Uterus (tissue), 4 donors: ENCODE data around the gene NPAT. TPM values are rescaled to one million over a fixed set of nuclear protein-coding genes. Genes with fewer than 3 reads are reported as not detected.
A peak's percentile ranks its signal among the peaks of the same experiment; 100 is the strongest.
"Not testable (repeated sequence)": the region's sequence is repeated elsewhere in the genome, so short reads cannot be mapped to it uniquely, and the experiment has no call there.

Experiments
- DNase-seq, 2 donors: peaks; one replicate each; pipeline ENCODE4 v3.0.0-alpha.2; 2019 to 2020
- H3K27ac ChIP-seq, 2 donors: fragments of 200-600 bp; sonication (generic); 1 replicate in 1 of 2; 2 replicates in 1 of 2; pipeline ENCODE4 v1.5.1; 2016 to 2018
- H3K27me3 ChIP-seq, 2 donors: fragments of 200-600 bp; sonication (generic); one replicate each; pipeline ENCODE4 v1.5.1; 2018 to 2019; ENCODE audit warnings: control low read depth in 1 of 2
- H3K36me3 ChIP-seq, 2 donors: fragments of 200-600 bp; sonication (generic); one replicate each; pipeline ENCODE4 v1.5.1; 2019; ENCODE audit warnings: control low read depth in 1 of 2
- H3K4me1 ChIP-seq, 2 donors: fragments of 200-600 bp; sonication (generic); one replicate each; pipeline ENCODE4 v1.5.1; 2018 to 2019; ENCODE audit warnings: control low read depth in 1 of 2
- H3K4me3 ChIP-seq, 2 donors: fragments of 200-600 bp; sonication (generic); 1 replicate in 1 of 2; 2 replicates in 1 of 2; pipeline ENCODE4 v1.5.1; 2018 to 2019; ENCODE audit warnings: mild to moderate bottlenecking in 1 of 2
- H3K9me3 ChIP-seq, 2 donors: fragments of 200-600 bp; sonication (generic); one replicate each; pipeline ENCODE4 v1.5.1; 2019; ENCODE audit warnings: control low read depth in 1 of 2
- POLR2A ChIP-seq, 2 donors: fragments of 450-650 bp; IDR thresholded peaks; one replicate each; pipeline ENCODE4 v1.6.1; 2016; ENCODE audit warnings: antibody characterized with exemption in 2 of 2, mild to moderate bottlenecking in 1 of 2, moderate library complexity in 1 of 2
- intact Hi-C: fragments of 100-400 bp; cut with DNase I; formaldehyde crosslinking; loops from one replicate; pipeline ENCODE4 v1.15.1; 2023; ENCODE audit warnings: low total_unique reads
- total RNA-seq, 4 donors: library from RNA; depleted of rRNA in 3 of 4; stranded (reverse); fragments of >200 nt in 3 of 4; gene quantifications; one replicate each; pipeline versions ENCODE4 v1.1.0 to v1.2.4, GENCODE V29; 2014 to 2023
- TF ChIP-seq, protein P1 (sequence below), 4 experiments: fragments of 200-600 bp in 2 of 4; fragments of 450-650 bp in 2 of 4; sonication (generic) in 2 of 4; IDR thresholded peaks; one replicate each; pipeline ENCODE4 v1.5.1; 2016 to 2019; ENCODE audit warnings: antibody characterized with exemption in 4 of 4, mild to moderate bottlenecking in 2 of 4, moderate library complexity in 1 of 4
- donor health status: DM: yes; HTN: yes; CAD: no.

The NPAT gene
- total RNA-seq, 4 donors from 2014 or later = 14.7 to 28.9 (median 21.3) TPM

DNA sequence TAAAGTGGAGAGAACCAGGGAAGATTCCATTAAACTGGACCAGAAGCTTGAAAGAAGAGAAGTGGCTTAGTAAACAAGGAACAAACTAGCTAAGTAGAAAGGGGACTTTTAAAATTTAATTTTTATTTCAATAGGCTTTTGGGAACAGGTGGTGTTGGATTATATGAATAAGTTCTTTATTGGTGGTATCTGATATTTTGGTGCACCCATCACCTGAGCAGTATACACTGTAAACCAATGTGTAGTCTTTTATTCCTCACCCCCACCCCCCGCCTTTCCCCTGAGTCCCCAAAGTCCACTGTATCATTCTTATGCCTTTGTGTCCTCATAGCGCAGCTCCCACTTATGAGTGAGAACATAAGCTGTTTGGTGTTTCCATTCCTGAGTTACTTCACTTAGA, 93.7 kb downstream of the NPAT start:
- no peaks in the 10 kb centered on the region for H3K9me3 ChIP-seq
- no peaks in the 10 kb centered on the region for H3K4me1 ChIP-seq
- no peak overlapping the region for H3K4me3 ChIP-seq
- TF ChIP-seq, protein P1, sequence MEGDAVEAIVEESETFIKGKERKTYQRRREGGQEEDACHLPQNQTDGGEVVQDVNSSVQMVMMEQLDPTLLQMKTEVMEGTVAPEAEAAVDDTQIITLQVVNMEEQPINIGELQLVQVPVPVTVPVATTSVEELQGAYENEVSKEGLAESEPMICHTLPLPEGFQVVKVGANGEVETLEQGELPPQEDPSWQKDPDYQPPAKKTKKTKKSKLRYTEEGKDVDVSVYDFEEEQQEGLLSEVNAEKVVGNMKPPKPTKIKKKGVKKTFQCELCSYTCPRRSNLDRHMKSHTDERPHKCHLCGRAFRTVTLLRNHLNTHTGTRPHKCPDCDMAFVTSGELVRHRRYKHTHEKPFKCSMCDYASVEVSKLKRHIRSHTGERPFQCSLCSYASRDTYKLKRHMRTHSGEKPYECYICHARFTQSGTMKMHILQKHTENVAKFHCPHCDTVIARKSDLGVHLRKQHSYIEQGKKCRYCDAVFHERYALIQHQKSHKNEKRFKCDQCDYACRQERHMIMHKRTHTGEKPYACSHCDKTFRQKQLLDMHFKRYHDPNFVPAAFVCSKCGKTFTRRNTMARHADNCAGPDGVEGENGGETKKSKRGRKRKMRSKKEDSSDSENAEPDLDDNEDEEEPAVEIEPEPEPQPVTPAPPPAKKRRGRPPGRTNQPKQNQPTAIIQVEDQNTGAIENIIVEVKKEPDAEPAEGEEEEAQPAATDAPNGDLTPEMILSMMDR (IDR thresholded peaks at IDR 0.05) = no peak
- no peak for TF ChIP-seq POLR2A (IDR thresholded peaks at IDR 0.05)
- no peaks in the 10 kb centered on the region for H3K36me3 ChIP-seq
- intact Hi-C loops = no loop called here
- DNase-seq = no peak
- no peak overlapping the region for H3K27ac ChIP-seq
- no peaks in the 10 kb centered on the region for H3K27me3 ChIP-seq

DNA sequence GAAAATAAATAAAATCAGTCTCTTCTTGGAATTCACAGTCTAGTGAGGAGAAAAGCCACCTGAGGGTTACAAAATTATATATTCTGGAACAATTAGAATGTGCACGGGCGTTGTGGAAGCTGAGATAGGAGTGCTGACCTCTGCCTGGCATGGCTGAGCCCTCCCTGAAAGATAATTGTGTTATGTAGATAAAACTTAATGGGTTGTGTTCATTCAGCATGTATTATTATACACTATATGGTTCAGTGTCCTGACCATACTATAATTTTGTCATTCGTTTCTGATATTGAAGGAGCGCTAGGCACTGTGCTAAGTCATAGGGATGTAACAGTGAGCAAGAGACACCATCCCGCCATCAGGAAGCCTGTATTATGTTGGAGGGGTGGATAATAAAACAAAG, 97.3 kb downstream of the NPAT start:
- Histone ChIP-seq H3K27me3 (no peaks in the 10 kb centered on the region), H3K4me1 (no peaks in the 10 kb centered on the region), H3K36me3 (no peaks in the 10 kb centered on the region), H3K9me3 (no peaks in the 10 kb centered on the region), H3K27ac (no peak overlapping the region), H3K4me3 (no peak overlapping the region)
- no peak for TF ChIP-seq POLR2A (IDR thresholded peaks at IDR 0.05)
- TF ChIP-seq, protein P1 (IDR thresholded peaks at IDR 0.05) = no peak
- intact Hi-C loops = no loop called here
- no peak for DNase-seq

GRCh38 chr11:108122166-108122628, 100.2 kb downstream of the NPAT start:
- no peaks in the 10 kb centered on the region for H3K9me3 ChIP-seq
- peak overlapping the region; percentile 83 to 88 for H3K4me3 ChIP-seq
- peak overlapping the region; percentile 92 to 96 for H3K27ac ChIP-seq
- TF ChIP-seq POLR2A (IDR thresholded peaks at IDR 0.05) = no peak
- TF ChIP-seq, protein P1 (IDR thresholded peaks at IDR 0.05) = no peak
- intact Hi-C loops = no loop called here
- no peaks in the 10 kb centered on the region for H3K4me1 ChIP-seq
- peak in 1 of 2 donors; percentile 27 for DNase-seq
- H3K36me3 ChIP-seq = no peaks in the 10 kb centered on the region
- no peaks in the 10 kb centered on the region for H3K27me3 ChIP-seq

DNA sequence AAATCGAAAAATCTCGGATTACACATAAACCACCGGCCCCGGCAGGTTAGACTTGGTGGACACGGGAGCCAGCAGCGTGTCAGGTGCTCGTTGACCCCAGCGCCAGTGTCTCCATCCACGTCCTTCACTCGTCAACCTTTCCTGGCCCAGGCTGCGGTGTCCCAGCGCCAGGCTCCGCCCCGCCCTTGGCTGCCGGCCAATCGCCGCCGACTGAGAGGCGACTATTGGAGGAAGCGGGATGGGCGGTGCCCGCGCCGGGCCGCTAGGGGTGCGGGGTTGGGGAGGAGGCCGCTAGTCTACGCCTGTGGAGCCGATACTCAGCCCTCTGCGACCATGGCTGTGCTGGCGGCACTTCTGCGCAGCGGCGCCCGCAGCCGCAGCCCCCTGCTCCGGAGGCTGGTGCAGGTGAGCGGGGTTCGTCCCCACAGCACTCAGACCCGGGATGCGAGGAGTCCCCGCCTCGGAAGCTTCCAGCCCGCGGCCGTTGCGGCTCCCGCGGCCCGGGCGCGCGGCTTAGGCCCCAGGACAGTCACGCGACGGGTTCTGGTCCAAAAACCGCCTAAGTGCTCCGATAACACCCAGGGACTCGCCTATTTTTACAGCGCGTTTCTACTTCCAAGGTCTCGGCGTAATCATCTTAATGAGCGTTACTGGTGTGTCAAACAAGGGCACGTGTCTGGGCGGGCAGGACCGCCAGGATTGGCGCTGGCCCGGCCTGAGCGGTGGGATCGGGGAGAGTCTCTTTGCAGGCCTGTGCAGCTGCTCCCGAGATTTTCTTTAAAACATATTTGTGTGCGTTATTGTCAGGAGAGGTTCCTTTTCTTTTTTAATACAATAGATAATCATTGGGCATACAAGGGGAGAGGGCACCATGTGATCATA, 100.9 kb downstream of the NPAT start, which contains the start of gene ACAT1:
TSS of gene ACAT1 (plus strand) at position 294 of the 882 bp plus-strand sequence. CDS start at position 334, 40 bp downstream.
- TF ChIP-seq, protein P1 (IDR thresholded peaks at IDR 0.05) = peak; percentile 18 to 64 (median 34)
- TF ChIP-seq POLR2A (IDR thresholded peaks at IDR 0.05) = peak; percentile 89 to 92
- Histone ChIP-seq H3K9me3 (no peaks in the 10 kb centered on the region), H3K4me1 (no peaks in the 10 kb centered on the region), H3K4me3 (peak within 1 kb of the TSS; percentile 83 to 88), H3K36me3 (no peaks in the 10 kb centered on the region), H3K27me3 (no peaks in the 10 kb centered on the region), H3K27ac (peak within 1 kb of the TSS; percentile 92 to 96)
- peak; percentile 96 to 98 for DNase-seq
- intact Hi-C loops = no loop called here

DNA sequence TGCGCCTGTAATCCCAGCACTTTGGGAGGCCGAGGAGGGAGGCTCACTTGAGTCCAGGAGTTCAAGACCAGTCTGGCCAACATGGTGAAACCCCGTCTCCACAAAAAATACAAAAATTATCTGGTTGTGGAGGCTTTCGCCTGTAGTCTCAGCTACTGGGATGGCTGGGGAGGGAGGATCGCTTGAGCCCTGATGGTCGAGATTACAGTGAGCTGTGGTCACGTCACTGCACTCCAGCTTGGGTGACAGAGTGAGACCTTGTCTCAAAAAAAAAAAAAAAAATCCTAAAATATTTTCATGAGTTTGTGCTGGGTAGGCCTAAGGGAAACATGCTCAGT, 101.5 kb downstream of the NPAT start:
- H3K27me3 ChIP-seq, H3K9me3 ChIP-seq, H3K36me3 ChIP-seq, intact Hi-C loops, H3K4me1 ChIP-seq, DNase-seq: not testable (repeated sequence)
- Histone ChIP-seq H3K27ac (peak overlapping the region; percentile 92 to 96), H3K4me3 (peak overlapping the region; percentile 83 to 88)
